Heart left ventricle (tissue), 16 donors: ENCODE results near the gene NIPAL3. TPM values are rescaled to one million over a fixed set of nuclear protein-coding genes. Genes with fewer than 3 reads are reported as not detected.

Experiments
- ATAC-seq, 4 donors: fragments of 200-7000 bp; cut with Tn5 transposase; one replicate each; pipeline ENCODE4 v1.9.1; 2020 to 2022; ENCODE audit warnings: moderate library complexity in 4 of 4, mild to moderate bottlenecking in 3 of 4, moderate number of reproducible peaks in 1 of 4
- DNase-seq, 5 donors: peaks; one replicate each; pipeline ENCODE4 v3.0.0-alpha.2; 2020
- H3K27ac ChIP-seq, 12 donors: fragments of 200-600 bp; sonication (generic) in 4 of 12; one replicate each; pipeline versions ENCODE4 v1.5.0 to v1.8.0; 2016 to 2022; ENCODE audit warnings: mild to moderate bottlenecking in 2 of 12
- H3K27me3 ChIP-seq, 9 donors: fragments of 200-600 bp; sonication (generic) in 2 of 9; one replicate each; pipeline versions ENCODE4 v1.5.1 to v1.8.0; 2016 to 2022; ENCODE audit warnings: mild to moderate bottlenecking in 3 of 9
- H3K36me3 ChIP-seq, 9 donors: fragments of 200-600 bp; sonication (generic) in 2 of 9; one replicate each; pipeline versions ENCODE4 v1.5.0 to v1.8.0; 2018 to 2022; ENCODE audit warnings: mild to moderate bottlenecking in 2 of 9
- H3K4me1 ChIP-seq, 12 donors: fragments of 200-600 bp; sonication (generic) in 4 of 12; one replicate each; pipeline versions ENCODE4 v1.5.0 to v1.8.0; 2016 to 2022; ENCODE audit warnings: mild to moderate bottlenecking in 3 of 12
- H3K4me3 ChIP-seq, 12 donors: fragments of 200-600 bp; sonication (generic) in 4 of 12; one replicate each; pipeline versions ENCODE4 v1.5.0 to v1.8.0; 2017 to 2022; ENCODE audit warnings: mild to moderate bottlenecking in 9 of 12, moderate library complexity in 4 of 12
- H3K9me3 ChIP-seq, 12 donors: fragments of 200-600 bp; sonication (generic) in 4 of 12; one replicate each; pipeline versions ENCODE4 v1.5.0 to v1.8.0; 2016 to 2022; ENCODE audit warnings: mild to moderate bottlenecking in 1 of 12
- CTCF ChIP-seq, 12 donors: fragments of 200-600 bp; sonication (generic) in 4 of 12; IDR thresholded peaks; one replicate each; pipeline versions ENCODE4 v1.5.0 to v1.8.0; 2018 to 2022; ENCODE audit warnings: antibody characterized with exemption in 12 of 12, mild to moderate bottlenecking in 5 of 12
- POLR2A ChIP-seq, 2 donors: fragments of 450-650 bp; IDR thresholded peaks; one replicate each; pipeline ENCODE4 v1.6.1; 2017; ENCODE audit warnings: antibody characterized with exemption in 2 of 2, mild to moderate bottlenecking in 2 of 2, moderate library complexity in 2 of 2
- WGBS, 4 donors: extraction: QIAGEN DNeasy Blood & Tissue Kit in 2 of 4; methylation state at CpG; one replicate each; pipeline versions ENCODE4 v1.1.5 to v1.1.7; 2013 to 2018; 5-methylcytosine and 5-hydroxymethylcytosine counted together
- intact Hi-C, 10 donors: fragments of 100-400 bp; cut with DNase I; formaldehyde crosslinking; loops; one replicate each; pipeline versions ENCODE4 v1.11.1 to v1.14.2; 2022
- polyA plus RNA-seq, 2 donors: library from polyadenylated mRNA; stranded (reverse); fragments of 200-250 nt; gene quantifications; one replicate each; pipeline ENCODE4 v1.2.3, GENCODE V29; 2013
- total RNA-seq, 9 donors: library from RNA; depleted of rRNA in 2 of 9; stranded (reverse); fragments of >200 nt in 2 of 9; fragmentation: NEBNext Ultra II Directional in 3 of 9; extraction: Animal tissue kit (Norgen Biotek cat#: 25700) in 3 of 9; gene quantifications; one replicate each; pipeline versions ENCODE4 v1.1.0 to v1.2.4, GENCODE V29; 2016 to 2023
- donor health status: ischemic (EF 13 %, LVEDD 7.1; RV severe dilation, severe dysfunction).
- donor health status: healthy with polysubstance abuse.
- donor health status: DM: no; HTN: yes; CAD: no.
- donor health status: DM: no; HTN: no; CAD: no.
- donor health status: ischemic (EF 25% LVEDD 6.9; RV normal size, moderate dysfunction).
- donor health status: ischemic (EF 25% LVEDD 5.7; RV mildly dilated, moderate dysfunction).
- donor health status: healthy.
- donor health status: DM: yes; HTN: yes; CAD: no.
- donor health status: ischemic (EF 35%, LVEDD 5.7; RV mildly dilated, moderate dysfunction).
- donor health status: nonischemic (EF 11% LVEDD 7.7; RV severe dilation, severe dysfunction).
- donor health status: DM: yes; HTN: yes; CAD: no.
- donor health status: PGD.
- donor health status: ischemic (EF 29% LVEDD 5.4; RV normal size, mild dysfunction).
- donor health status: nonischemic (EF 23%, LVEDD 6.1; RV moderate dilation, normal function).

NIPAL3 gene
- total and polyA plus RNA-seq, 11 donors = 9.8 to 48.3 (median 27.8) TPM

- Histone ChIP-seq H3K4me3 (peak within 1 kb of the TSS; percentile 66 to 95 (median 84)), H3K36me3 (no peaks in the 10 kb centered on the region), H3K4me1 (peaks cover 0 to 35% (median 9%) of the 10 kb centered on the region in 12 donors), H3K27ac (peak within 1 kb of the TSS; percentile 76 to 93 (median 87)), H3K9me3 (no peaks in the 10 kb centered on the region), H3K27me3 (no peaks in the 10 kb centered on the region)
- TF ChIP-seq CTCF (IDR thresholded peaks at IDR 0.05) (no peak), POLR2A (IDR thresholded peaks at IDR 0.05) (no peak)
- intact Hi-C loops = loop anchor here in 6 of 10 donors (5.0 to 10.0 kb wide), 2 partner anchors 85 to 88 kb away; partner anchors contain the start of genes NIPAL3 (in 6 of the 6) and STPG1 (in 2 of the 6)
- WGBS, 4 donors = 0 to 1% (median 1%) methylated on average over 12 to 53 of the region's 53 CpGs
- ATAC-seq (peak; percentile 88 to 99 (median 96)), DNase-seq (peak; percentile 87 to 93 (median 90))
Observed at GRCh38 chr1:24502709-24503058, 87.1 kb downstream of the NIPAL3 start, which contains the start of gene RCAN3. RCAN3 (plus strand) TSS chr1:24502836; CDS start chr1:24514373, 11,537 bp downstream.

- H3K4me1 ChIP-seq = peaks cover 0 to 35% (median 9%) of the 10 kb centered on the region in 12 donors
- H3K9me3 ChIP-seq = no peaks in the 10 kb centered on the region
- H3K27me3 ChIP-seq = no peaks in the 10 kb centered on the region
- DNase-seq = peak in 3 of 5 donors; percentile 24 to 28 (median 27)
- no peak for ATAC-seq
- TF ChIP-seq CTCF (IDR thresholded peaks at IDR 0.05) (no peak), POLR2A (IDR thresholded peaks at IDR 0.05) (no peak)
- H3K27ac ChIP-seq = peak overlapping the region; percentile 30 to 93 (median 86)
- H3K4me3 ChIP-seq = peak overlapping the region; percentile 66 to 95 (median 84)
- intact Hi-C loops = loop anchor here in 6 of 10 donors (5.0 to 10.0 kb wide), 2 partner anchors 86 to 88 kb away; partner anchors contain the start of genes NIPAL3 (in 6 of the 6) and STPG1 (in 2 of the 6)
- H3K36me3 ChIP-seq = no peaks in the 10 kb centered on the region
- 5 to 8% (median 6%) methylated on average over 43 to 51 of the region's 53 CpGs for WGBS, 4 donors
Observed at GRCh38 chr1:24503059-24503751, 87.6 kb downstream of the NIPAL3 start.

- H3K27ac ChIP-seq = peak overlapping the region in 1 of 12 donors; percentile 71
- WGBS, 4 donors = 81 to 88% (median 84%) methylated on average over 7 of the region's 7 CpGs
- H3K27me3 ChIP-seq = no peaks in the 10 kb centered on the region
Observed at GRCh38 chr1:24503870-24504523, 88.4 kb downstream of the NIPAL3 start.

More at GRCh38 chr1:24503870-24504523, 88.4 kb downstream of the NIPAL3 start:
- intact Hi-C loops = loop anchor here in 6 of 10 donors (5.0 to 10.0 kb wide), 2 partner anchors 87 to 89 kb away; partner anchors contain the start of genes NIPAL3 (in 6 of the 6) and STPG1 (in 2 of the 6)
- H3K36me3 ChIP-seq = no peaks in the 10 kb centered on the region
- H3K4me1 ChIP-seq = peaks cover 0 to 35% (median 9%) of the 10 kb centered on the region in 12 donors
- peak overlapping the region in 7 of 12 donors; percentile 69 to 95 (median 86) for H3K4me3 ChIP-seq
- TF ChIP-seq CTCF (IDR thresholded peaks at IDR 0.05) (no peak), POLR2A (IDR thresholded peaks at IDR 0.05) (no peak)
- DNase-seq = no peak
- no peaks in the 10 kb centered on the region for H3K9me3 ChIP-seq
- no peak for ATAC-seq
